Gastrocnemius medialis (tissue), 4 donors: ENCODE measurements around the gene MACROD1. TPM values are rescaled to one million over a fixed set of nuclear protein-coding genes. Genes with fewer than 3 reads are reported as not detected.

Experiments
- ATAC-seq, 2 donors: fragments of 150-250 bp; one replicate each; pipeline ENCODE4 v1.9.1; 2016
- DNase-seq, 2 donors: peaks; one replicate each; pipeline ENCODE4 v3.0.0-alpha.2; 2019
- H3K27ac ChIP-seq, 4 donors: fragments of 200-600 bp; sonication (generic); 1 replicate in 1 of 4; 2 replicates in 3 of 4; pipeline ENCODE4 v1.5.1; 2016 to 2018; ENCODE audit warnings: mild to moderate bottlenecking in 2 of 4, moderate library complexity in 1 of 4
- H3K27me3 ChIP-seq, 3 donors: fragments of 200-600 bp; sonication (generic) in 2 of 3; 1 replicate in 1 of 3; 2 replicates in 2 of 3; pipeline versions ENCODE4 v1.5.1 to v1.6.0; 2016 to 2019; ENCODE audit warnings: mild to moderate bottlenecking in 1 of 3, moderate library complexity in 1 of 3
- H3K36me3 ChIP-seq, 2 donors: fragments of 200-600 bp; sonication (generic) in 1 of 2; one replicate each; pipeline ENCODE4 v1.5.1; 2017 to 2018
- H3K4me1 ChIP-seq, 2 donors: fragments of 200-600 bp; sonication (generic) in 1 of 2; one replicate each; pipeline ENCODE4 v1.5.1; 2016 to 2017; ENCODE audit warnings: mild to moderate bottlenecking in 2 of 2
- H3K4me3 ChIP-seq, 4 donors: fragments of 200-600 bp; sonication (generic) in 3 of 4; 1 replicate in 1 of 4; 2 replicates in 3 of 4; pipeline ENCODE4 v1.5.1; 2016 to 2019; ENCODE audit warnings: mild to moderate bottlenecking in 2 of 4
- H3K9me3 ChIP-seq, 3 donors: fragments of 200-600 bp; sonication (generic) in 2 of 3; 1 replicate in 1 of 3; 2 replicates in 2 of 3; pipeline ENCODE4 v1.5.1; 2016 to 2019
- CTCF ChIP-seq, 5 experiments: fragments of 450-650 bp in 3 of 5; fragments of 200-600 bp in 2 of 5; sonication (generic) in 2 of 5; IDR thresholded peaks in 4 of 5; conservative IDR thresholded peaks in 1 of 5; 1 replicate in 4 of 5; 2 replicates in 1 of 5; pipeline ENCODE4 v1.5.1; 2016 to 2019; ENCODE audit warnings: antibody characterized with exemption in 5 of 5, mild to moderate bottlenecking in 3 of 5, moderate library complexity in 3 of 5
- POLR2A ChIP-seq, 2 donors: fragments of 450-650 bp; IDR thresholded peaks; one replicate each; pipeline ENCODE4 v1.6.1; 2017; ENCODE audit warnings: antibody characterized with exemption in 2 of 2, mild to moderate bottlenecking in 2 of 2, moderate library complexity in 2 of 2
- in situ Hi-C, 4 donors: fragments of 200-750 bp; cut with MboI; loops; one replicate each; pipeline versions ENCODE4 v1.15.0 to v1.8.0; 2017; ENCODE audit warnings: low sequenced_read_pairs in 4 of 4
- intact Hi-C: fragments of 100-400 bp; cut with DNase I; formaldehyde crosslinking; loops from one replicate; pipeline ENCODE4 v1.15.1; 2023; ENCODE audit warnings: low total_unique reads
- total RNA-seq, 4 donors: library from RNA; depleted of rRNA; stranded (reverse); fragments of >200 nt; gene quantifications; one replicate each; pipeline versions ENCODE4 v1.1.0 to v1.2.3, GENCODE V29; 2016

Gene MACROD1
- total RNA-seq, 4 donors from 2014 or later: 162 to 308 (median 205) TPM

- ATAC-seq: peak; percentile 75 to 87
- H3K4me1 ChIP-seq: peaks cover 37 to 42% of the 10 kb centered on the region in 2 donors
- H3K9me3 ChIP-seq: no peaks in the 10 kb centered on the region
- no peaks in the 10 kb centered on the region for H3K36me3 ChIP-seq
- DNase-seq: peak; percentile 45 to 71
- peak overlapping the region in 2 of 4 donors; percentile 4 to 14 for H3K4me3 ChIP-seq
- peak overlapping the region; percentile 49 to 82 (median 63) for H3K27ac ChIP-seq
- H3K27me3 ChIP-seq: no peaks in the 10 kb centered on the region
- in situ Hi-C loops: no loop called here
- TF ChIP-seq CTCF (IDR thresholded peaks at IDR 0.05 in 4 of 5, conservative IDR thresholded peaks at IDR 0.05 in 1 of 5) (no peak), POLR2A (IDR thresholded peaks at IDR 0.05) (no peak)
- intact Hi-C loops: no loop called here
Observed at GRCh38 chr11:64102005-64102738, 63.7 kb downstream of the MACROD1 start.

GRCh38 chr11:64101461-64101860, 64.5 kb downstream of the MACROD1 start:
- intact Hi-C loops (no loop called here), in situ Hi-C loops (no loop called here)
- ATAC-seq: peak; percentile 8 to 18
- peaks cover 39 to 42% of the 10 kb centered on the region in 2 donors for H3K4me1 ChIP-seq
- H3K9me3 ChIP-seq: no peaks in the 10 kb centered on the region
- no peaks in the 10 kb centered on the region for H3K36me3 ChIP-seq
- peak overlapping the region; percentile 49 to 82 (median 63) for H3K27ac ChIP-seq
- TF ChIP-seq POLR2A (IDR thresholded peaks at IDR 0.05): no peak
- TF ChIP-seq CTCF (IDR thresholded peaks at IDR 0.05 in 4 of 5, conservative IDR thresholded peaks at IDR 0.05 in 1 of 5): no peak
- H3K27me3 ChIP-seq: no peaks in the 10 kb centered on the region
- no peak for DNase-seq
- peak overlapping the region in 2 of 4 donors; percentile 4 to 14 for H3K4me3 ChIP-seq

- ATAC-seq: no peak
Observed at GRCh38 chr11:64100782-64101353, 65.0 kb downstream of the MACROD1 start.

GRCh38 chr11:64100360-64100759, 65.6 kb downstream of the MACROD1 start:
- no peak for TF ChIP-seq POLR2A (IDR thresholded peaks at IDR 0.05)
- no peak for TF ChIP-seq CTCF (IDR thresholded peaks at IDR 0.05 in 4 of 5, conservative IDR thresholded peaks at IDR 0.05 in 1 of 5)
- intact Hi-C loops: no loop called here
- Histone ChIP-seq H3K9me3 (no peaks in the 10 kb centered on the region), H3K4me3 (no peak overlapping the region), H3K4me1 (peaks cover 44% of the 10 kb centered on the region in 2 donors), H3K27ac (no peak overlapping the region), H3K27me3 (no peaks in the 10 kb centered on the region), H3K36me3 (no peaks in the 10 kb centered on the region)
- in situ Hi-C loops: no loop called here
- ATAC-seq: no peak
- DNase-seq: no peak

More at GRCh38 chr11:64100782-64101353, 65.0 kb downstream of the MACROD1 start:
- DNase-seq: no peak
- Histone ChIP-seq H3K27ac (peak overlapping the region in 1 of 4 donors; percentile 16), H3K36me3 (no peaks in the 10 kb centered on the region), H3K9me3 (no peaks in the 10 kb centered on the region), H3K4me1 (peaks cover 40 to 43% of the 10 kb centered on the region in 2 donors), H3K4me3 (no peak overlapping the region), H3K27me3 (no peaks in the 10 kb centered on the region)
- intact Hi-C loops (no loop called here), in situ Hi-C loops (no loop called here)
- no peak for TF ChIP-seq CTCF (IDR thresholded peaks at IDR 0.05 in 4 of 5, conservative IDR thresholded peaks at IDR 0.05 in 1 of 5)
- TF ChIP-seq POLR2A (IDR thresholded peaks at IDR 0.05): no peak
